GM19438 (cell line): Measurements from ENCODE around the gene IGLL5.

Experiments used
- ATAC-seq: cut with Tn5 transposase; IDR thresholded peaks from one replicate; pipeline ENCODE4 v1.9.1; 2021; ENCODE audit warnings: low read depth; ENCODE audit not compliant: unreplicated experiment

The IGLL5 gene

GRCh38 chr22:22858559-22858937, 29.1 kb upstream of the IGLL5 start:
- ATAC-seq = no peak

GRCh38 chr22:22863001-22863400, 24.6 kb upstream of the IGLL5 start:
- no peak for ATAC-seq

- peak; percentile 79 for ATAC-seq
These were observed 22.1 kb upstream of the IGLL5 start for GRCh38 chr22:22865311-22866072.

GRCh38 chr22:22866381-22867111, 21.1 kb upstream of the IGLL5 start:
- no peak for ATAC-seq

GRCh38 chr22:22867996-22868715, 19.5 kb upstream of the IGLL5 start:
- ATAC-seq = no peak

- ATAC-seq = no peak
These were observed 16.8 kb upstream of the IGLL5 start for GRCh38 chr22:22870577-22871404.

- no peak for ATAC-seq
These were observed 15.9 kb upstream of the IGLL5 start for GRCh38 chr22:22871536-22872278.

GRCh38 chr22:22872722-22873708, 14.6 kb upstream of the IGLL5 start:
- ATAC-seq = no peak

GRCh38 chr22:22877523-22878210, 9.9 kb upstream of the IGLL5 start:
- ATAC-seq = no peak

- ATAC-seq = no peak
These were observed 9.4 kb upstream of the IGLL5 start for GRCh38 chr22:22878211-22878570.

GRCh38 chr22:22878801-22879674, 8.6 kb upstream of the IGLL5 start:
- no peak for ATAC-seq

GRCh38 chr22:22879675-22880155, 7.9 kb upstream of the IGLL5 start:
- ATAC-seq = no peak

- no peak for ATAC-seq
These were observed 7.0 kb upstream of the IGLL5 start for GRCh38 chr22:22880645-22881044.

- no peak for ATAC-seq
These were observed 6.3 kb upstream of the IGLL5 start for GRCh38 chr22:22881116-22882000.

GRCh38 chr22:22882033-22882717, 5.4 kb upstream of the IGLL5 start:
- no peak for ATAC-seq
